GM23338 (cell line): ENCODE results near the gene LPXN.
"Not testable (repeated sequence)": the region's sequence is repeated elsewhere in the genome, so short reads cannot be mapped to it uniquely, and the experiment has no call there.

ENCODE experiments used
- CREB1 ChIP-seq: fragments of 250-450 bp; sonication (Bioruptor Pico); IDR thresholded peaks from 2 replicates; pipeline ENCODE4 v1.5.0; 2020; ENCODE audit warnings: low read depth, mild to moderate bottlenecking, moderate library complexity
- CTCF ChIP-seq, 2 experiments: fragments of 200-600 bp in 1 of 2; sonication (generic) in 1 of 2; conservative IDR thresholded peaks; 2 replicates each; pipeline versions ENCODE4 v1.5.1 to v1.6.1; 2016 to 2017; ENCODE audit warnings: antibody characterized with exemption in 2 of 2, low read depth in 2 of 2, mild to moderate bottlenecking in 2 of 2, moderate library complexity in 1 of 2
- EZH2 ChIP-seq: fragments of 200-600 bp; sonication (generic); IDR thresholded peaks from one replicate; pipeline ENCODE4 v1.8.0; 2017; ENCODE audit warnings: antibody characterized with exemption, mild to moderate bottlenecking, low read depth; ENCODE audit not compliant: unreplicated experiment
- EZH2phosphoT487 ChIP-seq: fragments of 200-600 bp; sonication (generic); IDR thresholded peaks from one replicate; pipeline ENCODE4 v1.8.1; 2018; ENCODE audit warnings: antibody characterized with exemption; ENCODE audit not compliant: unreplicated experiment
- JUNB ChIP-seq: IDR thresholded peaks from one replicate; pipeline ENCODE4 v1.6.1; 2016; ENCODE audit warnings: antibody characterized with exemption; ENCODE audit not compliant: unreplicated experiment
- NANOG ChIP-seq: IDR thresholded peaks from 2 replicates; pipeline ENCODE4 v1.6.1; 2016; ENCODE audit warnings: antibody characterized with exemption, borderline replicate concordance
- POLR2AphosphoS5 ChIP-seq: IDR thresholded peaks from 2 replicates; pipeline ENCODE4 v1.6.1; 2016; ENCODE audit warnings: antibody characterized with exemption, low read depth
- STAT1 ChIP-seq: IDR thresholded peaks from one replicate; pipeline ENCODE4 v1.6.1; 2016; ENCODE audit warnings: antibody characterized with exemption; ENCODE audit not compliant: unreplicated experiment
- ZNF114 ChIP-seq: fragments of 250-450 bp; sonication (Bioruptor Pico); IDR thresholded peaks from 2 replicates; pipeline ENCODE4 v1.5.0; 2020; ENCODE audit warnings: mild to moderate bottlenecking, moderate library complexity
- ZNF331 ChIP-seq: fragments of 250-450 bp; sonication (Bioruptor Pico); IDR thresholded peaks from 2 replicates; pipeline ENCODE4 v1.5.0; 2020; ENCODE audit warnings: low read depth, mild to moderate bottlenecking, moderate library complexity
- TF ChIP-seq, protein P1 (sequence below): IDR thresholded peaks from 2 replicates; pipeline ENCODE4 v1.6.1; 2016; ENCODE audit warnings: antibody characterized with exemption
- TF ChIP-seq, protein P2 (sequence below): IDR thresholded peaks from one replicate; pipeline ENCODE4 v1.6.1; 2018; ENCODE audit warnings: antibody characterized with exemption; ENCODE audit not compliant: unreplicated experiment
- TF ChIP-seq, protein P3 (sequence below): fragments of 250-450 bp; sonication (Bioruptor Pico); IDR thresholded peaks from 2 replicates; pipeline ENCODE4 v1.5.0; 2020; ENCODE audit warnings: mild to moderate bottlenecking, moderate library complexity

DNA sequence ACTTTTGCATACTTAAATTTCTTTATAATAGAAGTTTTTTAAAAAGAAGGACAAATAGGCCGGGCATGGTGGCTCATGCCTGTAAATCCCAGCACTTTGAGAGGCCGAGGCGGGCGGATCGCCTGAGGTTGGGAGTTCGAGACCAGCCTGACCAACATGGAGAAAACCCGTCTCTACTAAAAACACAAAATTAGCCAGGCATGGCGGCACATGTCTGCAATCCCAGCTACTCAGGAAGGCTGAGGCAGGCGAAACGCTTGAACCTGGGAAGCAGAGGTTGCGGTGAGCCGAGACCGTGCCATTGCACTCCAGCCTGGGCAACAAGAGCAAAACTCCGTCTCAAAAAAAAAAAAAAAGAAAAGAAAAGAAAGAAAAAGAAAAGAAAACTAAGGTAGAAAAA is 2.8 kb downstream of the LPXN start:
- TF ChIP-seq POLR2AphosphoS5; CTCF (conservative IDR thresholded peaks at IDR 0.05; ENCODE audit: low read depth in 2 of 2); STAT1; EZH2phosphoT487; NANOG; EZH2; ZNF114 (CRISPR knock-in tag); JUNB; ZNF331 (CRISPR knock-in tag); CREB1 (CRISPR knock-in tag): not testable (repeated sequence)
- TF ChIP-seq, protein P1, sequence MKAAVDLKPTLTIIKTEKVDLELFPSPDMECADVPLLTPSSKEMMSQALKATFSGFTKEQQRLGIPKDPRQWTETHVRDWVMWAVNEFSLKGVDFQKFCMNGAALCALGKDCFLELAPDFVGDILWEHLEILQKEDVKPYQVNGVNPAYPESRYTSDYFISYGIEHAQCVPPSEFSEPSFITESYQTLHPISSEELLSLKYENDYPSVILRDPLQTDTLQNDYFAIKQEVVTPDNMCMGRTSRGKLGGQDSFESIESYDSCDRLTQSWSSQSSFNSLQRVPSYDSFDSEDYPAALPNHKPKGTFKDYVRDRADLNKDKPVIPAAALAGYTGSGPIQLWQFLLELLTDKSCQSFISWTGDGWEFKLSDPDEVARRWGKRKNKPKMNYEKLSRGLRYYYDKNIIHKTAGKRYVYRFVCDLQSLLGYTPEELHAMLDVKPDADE, result not testable (repeated sequence)
- TF ChIP-seq, protein P2, sequence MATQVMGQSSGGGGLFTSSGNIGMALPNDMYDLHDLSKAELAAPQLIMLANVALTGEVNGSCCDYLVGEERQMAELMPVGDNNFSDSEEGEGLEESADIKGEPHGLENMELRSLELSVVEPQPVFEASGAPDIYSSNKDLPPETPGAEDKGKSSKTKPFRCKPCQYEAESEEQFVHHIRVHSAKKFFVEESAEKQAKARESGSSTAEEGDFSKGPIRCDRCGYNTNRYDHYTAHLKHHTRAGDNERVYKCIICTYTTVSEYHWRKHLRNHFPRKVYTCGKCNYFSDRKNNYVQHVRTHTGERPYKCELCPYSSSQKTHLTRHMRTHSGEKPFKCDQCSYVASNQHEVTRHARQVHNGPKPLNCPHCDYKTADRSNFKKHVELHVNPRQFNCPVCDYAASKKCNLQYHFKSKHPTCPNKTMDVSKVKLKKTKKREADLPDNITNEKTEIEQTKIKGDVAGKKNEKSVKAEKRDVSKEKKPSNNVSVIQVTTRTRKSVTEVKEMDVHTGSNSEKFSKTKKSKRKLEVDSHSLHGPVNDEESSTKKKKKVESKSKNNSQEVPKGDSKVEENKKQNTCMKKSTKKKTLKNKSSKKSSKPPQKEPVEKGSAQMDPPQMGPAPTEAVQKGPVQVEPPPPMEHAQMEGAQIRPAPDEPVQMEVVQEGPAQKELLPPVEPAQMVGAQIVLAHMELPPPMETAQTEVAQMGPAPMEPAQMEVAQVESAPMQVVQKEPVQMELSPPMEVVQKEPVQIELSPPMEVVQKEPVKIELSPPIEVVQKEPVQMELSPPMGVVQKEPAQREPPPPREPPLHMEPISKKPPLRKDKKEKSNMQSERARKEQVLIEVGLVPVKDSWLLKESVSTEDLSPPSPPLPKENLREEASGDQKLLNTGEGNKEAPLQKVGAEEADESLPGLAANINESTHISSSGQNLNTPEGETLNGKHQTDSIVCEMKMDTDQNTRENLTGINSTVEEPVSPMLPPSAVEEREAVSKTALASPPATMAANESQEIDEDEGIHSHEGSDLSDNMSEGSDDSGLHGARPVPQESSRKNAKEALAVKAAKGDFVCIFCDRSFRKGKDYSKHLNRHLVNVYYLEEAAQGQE, result not testable (repeated sequence)
- TF ChIP-seq, protein P3, sequence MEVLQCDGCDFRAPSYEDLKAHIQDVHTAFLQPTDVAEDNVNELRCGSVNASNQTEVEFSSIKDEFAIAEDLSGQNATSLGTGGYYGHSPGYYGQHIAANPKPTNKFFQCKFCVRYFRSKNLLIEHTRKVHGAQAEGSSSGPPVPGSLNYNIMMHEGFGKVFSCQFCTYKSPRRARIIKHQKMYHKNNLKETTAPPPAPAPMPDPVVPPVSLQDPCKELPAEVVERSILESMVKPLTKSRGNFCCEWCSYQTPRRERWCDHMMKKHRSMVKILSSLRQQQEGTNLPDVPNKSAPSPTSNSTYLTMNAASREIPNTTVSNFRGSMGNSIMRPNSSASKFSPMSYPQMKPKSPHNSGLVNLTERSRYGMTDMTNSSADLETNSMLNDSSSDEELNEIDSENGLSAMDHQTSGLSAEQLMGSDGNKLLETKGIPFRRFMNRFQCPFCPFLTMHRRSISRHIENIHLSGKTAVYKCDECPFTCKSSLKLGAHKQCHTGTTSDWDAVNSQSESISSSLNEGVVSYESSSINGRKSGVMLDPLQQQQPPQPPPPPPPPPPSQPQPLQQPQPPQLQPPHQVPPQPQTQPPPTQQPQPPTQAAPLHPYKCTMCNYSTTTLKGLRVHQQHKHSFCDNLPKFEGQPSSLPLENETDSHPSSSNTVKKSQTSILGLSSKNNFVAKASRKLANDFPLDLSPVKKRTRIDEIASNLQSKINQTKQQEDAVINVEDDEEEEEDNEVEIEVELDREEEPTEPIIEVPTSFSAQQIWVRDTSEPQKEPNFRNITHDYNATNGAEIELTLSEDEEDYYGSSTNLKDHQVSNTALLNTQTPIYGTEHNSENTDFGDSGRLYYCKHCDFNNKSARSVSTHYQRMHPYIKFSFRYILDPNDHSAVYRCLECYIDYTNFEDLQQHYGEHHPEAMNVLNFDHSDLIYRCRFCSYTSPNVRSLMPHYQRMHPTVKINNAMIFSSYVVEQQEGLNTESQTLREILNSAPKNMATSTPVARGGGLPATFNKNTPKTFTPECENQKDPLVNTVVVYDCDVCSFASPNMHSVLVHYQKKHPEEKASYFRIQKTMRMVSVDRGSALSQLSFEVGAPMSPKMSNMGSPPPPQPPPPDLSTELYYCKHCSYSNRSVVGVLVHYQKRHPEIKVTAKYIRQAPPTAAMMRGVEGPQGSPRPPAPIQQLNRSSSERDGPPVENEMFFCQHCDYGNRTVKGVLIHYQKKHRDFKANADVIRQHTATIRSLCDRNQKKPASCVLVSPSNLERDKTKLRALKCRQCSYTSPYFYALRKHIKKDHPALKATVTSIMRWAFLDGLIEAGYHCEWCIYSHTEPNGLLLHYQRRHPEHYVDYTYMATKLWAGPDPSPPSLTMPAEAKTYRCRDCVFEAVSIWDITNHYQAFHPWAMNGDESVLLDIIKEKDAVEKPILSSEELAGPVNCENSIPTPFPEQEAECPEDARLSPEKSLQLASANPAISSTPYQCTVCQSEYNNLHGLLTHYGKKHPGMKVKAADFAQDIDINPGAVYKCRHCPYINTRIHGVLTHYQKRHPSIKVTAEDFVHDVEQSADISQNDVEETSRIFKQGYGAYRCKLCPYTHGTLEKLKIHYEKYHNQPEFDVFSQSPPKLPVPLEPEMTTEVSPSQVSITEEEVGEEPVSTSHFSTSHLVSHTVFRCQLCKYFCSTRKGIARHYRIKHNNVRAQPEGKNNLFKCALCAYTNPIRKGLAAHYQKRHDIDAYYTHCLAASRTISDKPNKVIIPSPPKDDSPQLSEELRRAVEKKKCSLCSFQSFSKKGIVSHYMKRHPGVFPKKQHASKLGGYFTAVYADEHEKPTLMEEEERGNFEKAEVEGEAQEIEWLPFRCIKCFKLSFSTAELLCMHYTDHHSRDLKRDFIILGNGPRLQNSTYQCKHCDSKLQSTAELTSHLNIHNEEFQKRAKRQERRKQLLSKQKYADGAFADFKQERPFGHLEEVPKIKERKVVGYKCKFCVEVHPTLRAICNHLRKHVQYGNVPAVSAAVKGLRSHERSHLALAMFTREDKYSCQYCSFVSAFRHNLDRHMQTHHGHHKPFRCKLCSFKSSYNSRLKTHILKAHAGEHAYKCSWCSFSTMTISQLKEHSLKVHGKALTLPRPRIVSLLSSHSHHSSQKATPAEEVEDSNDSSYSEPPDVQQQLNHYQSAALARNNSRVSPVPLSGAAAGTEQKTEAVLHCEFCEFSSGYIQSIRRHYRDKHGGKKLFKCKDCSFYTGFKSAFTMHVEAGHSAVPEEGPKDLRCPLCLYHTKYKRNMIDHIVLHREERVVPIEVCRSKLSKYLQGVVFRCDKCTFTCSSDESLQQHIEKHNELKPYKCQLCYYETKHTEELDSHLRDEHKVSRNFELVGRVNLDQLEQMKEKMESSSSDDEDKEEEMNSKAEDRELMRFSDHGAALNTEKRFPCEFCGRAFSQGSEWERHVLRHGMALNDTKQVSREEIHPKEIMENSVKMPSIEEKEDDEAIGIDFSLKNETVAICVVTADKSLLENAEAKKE, result not testable (repeated sequence)
